Vagina (tissue), 2 donors: ENCODE results near the gene KIF1B. TPM values are rescaled to one million over a fixed set of nuclear protein-coding genes. Genes with fewer than 3 reads are reported as not detected.

Source experiments
- DNase-seq, 2 donors: peaks; one replicate each; pipeline ENCODE4 v3.0.0-alpha.2; 2017; ENCODE audit errors: extremely low spot score in 2 of 2
- H3K27ac ChIP-seq: fragments of 200-600 bp; sonication (generic); one replicate; pipeline ENCODE4 v1.5.1; 2019
- H3K27me3 ChIP-seq: fragments of 200-600 bp; sonication (generic); one replicate; pipeline ENCODE4 v1.5.1; 2019
- H3K36me3 ChIP-seq, 2 donors: fragments of 200-600 bp; sonication (generic); one replicate each; pipeline ENCODE4 v1.5.1; 2017 to 2019
- H3K4me1 ChIP-seq: fragments of 200-600 bp; sonication (generic); one replicate; pipeline ENCODE4 v1.5.1; 2019
- H3K4me3 ChIP-seq, 2 donors: fragments of 200-600 bp; sonication (generic); 1 replicate in 1 of 2; 2 replicates in 1 of 2; pipeline ENCODE4 v1.5.1; 2016 to 2019
- H3K9me3 ChIP-seq: fragments of 200-600 bp; sonication (generic); one replicate; pipeline ENCODE4 v1.5.1; 2019
- POLR2A ChIP-seq, 2 donors: fragments of 450-650 bp; IDR thresholded peaks; one replicate each; pipeline ENCODE4 v1.6.1; 2017; ENCODE audit warnings: antibody characterized with exemption in 2 of 2, mild to moderate bottlenecking in 2 of 2, moderate library complexity in 2 of 2
- POLR2AphosphoS5 ChIP-seq, 2 donors: sonication (generic); formaldehyde crosslinking; IDR thresholded peaks; one replicate each; pipeline ENCODE4 v1.9.0; 2017; ENCODE audit warnings: antibody characterized with exemption in 2 of 2, mild to moderate bottlenecking in 2 of 2, low read depth in 1 of 2; ENCODE audit not compliant: insufficient read depth in 1 of 2
- intact Hi-C: fragments of 100-400 bp; cut with DNase I; formaldehyde crosslinking; loops from one replicate; pipeline ENCODE4 v1.15.1; 2023
- total RNA-seq: library from RNA; depleted of rRNA; stranded (reverse); fragments of >200 nt; gene quantifications from one replicate; pipeline ENCODE4 v1.2.3, GENCODE V29; 2016
- TF ChIP-seq, protein P1 (sequence below), 3 experiments: fragments of 450-650 bp in 2 of 3; fragments of 200-600 bp in 1 of 3; sonication (generic) in 1 of 3; IDR thresholded peaks; one replicate each; pipeline ENCODE4 v1.5.1; 2017 to 2019; ENCODE audit warnings: antibody characterized with exemption in 3 of 3, mild to moderate bottlenecking in 2 of 3, moderate library complexity in 2 of 3

Gene KIF1B
- total RNA-seq, 1 donor from 2014 or later: 45.4 TPM

DNA sequence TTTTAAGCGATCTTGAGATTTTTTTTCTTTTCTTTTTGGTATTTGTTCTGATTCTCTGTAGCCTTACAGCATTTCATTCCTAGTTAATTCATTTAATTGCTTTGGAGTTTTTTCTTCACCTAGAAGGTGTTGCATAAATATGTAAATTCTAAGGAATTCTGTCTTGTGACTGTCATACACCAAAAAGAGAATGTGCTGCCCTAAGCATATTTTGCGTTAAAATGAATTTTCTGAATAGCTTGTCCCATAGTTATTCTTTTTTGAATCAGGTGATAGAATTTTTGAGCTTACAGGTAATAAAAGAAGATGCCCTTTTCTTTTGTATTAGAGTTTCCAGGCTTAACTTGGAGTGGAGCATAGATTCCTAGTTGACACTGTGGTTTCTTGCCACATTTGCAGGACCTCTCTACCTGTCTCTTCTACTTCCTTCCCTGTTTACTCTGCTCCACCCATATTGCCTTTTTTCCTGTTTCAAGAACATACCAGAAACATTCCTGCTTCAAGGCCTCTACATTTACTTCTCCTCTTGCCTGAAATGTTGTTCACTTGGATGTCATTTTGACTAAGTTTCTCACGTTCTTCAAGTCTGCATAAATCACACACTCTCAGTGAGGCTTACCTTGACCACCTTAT, 53.2 kb downstream of the KIF1B start:
- Histone ChIP-seq H3K9me3 (no peaks in the 10 kb centered on the region), H3K27ac (no peak overlapping the region), H3K36me3 (peaks cover 0 to 60% of the 10 kb centered on the region in 2 donors), H3K4me1 (no peaks in the 10 kb centered on the region), H3K4me3 (no peak overlapping the region), H3K27me3 (no peaks in the 10 kb centered on the region)
- DNase-seq: no peak
- TF ChIP-seq, protein P1, sequence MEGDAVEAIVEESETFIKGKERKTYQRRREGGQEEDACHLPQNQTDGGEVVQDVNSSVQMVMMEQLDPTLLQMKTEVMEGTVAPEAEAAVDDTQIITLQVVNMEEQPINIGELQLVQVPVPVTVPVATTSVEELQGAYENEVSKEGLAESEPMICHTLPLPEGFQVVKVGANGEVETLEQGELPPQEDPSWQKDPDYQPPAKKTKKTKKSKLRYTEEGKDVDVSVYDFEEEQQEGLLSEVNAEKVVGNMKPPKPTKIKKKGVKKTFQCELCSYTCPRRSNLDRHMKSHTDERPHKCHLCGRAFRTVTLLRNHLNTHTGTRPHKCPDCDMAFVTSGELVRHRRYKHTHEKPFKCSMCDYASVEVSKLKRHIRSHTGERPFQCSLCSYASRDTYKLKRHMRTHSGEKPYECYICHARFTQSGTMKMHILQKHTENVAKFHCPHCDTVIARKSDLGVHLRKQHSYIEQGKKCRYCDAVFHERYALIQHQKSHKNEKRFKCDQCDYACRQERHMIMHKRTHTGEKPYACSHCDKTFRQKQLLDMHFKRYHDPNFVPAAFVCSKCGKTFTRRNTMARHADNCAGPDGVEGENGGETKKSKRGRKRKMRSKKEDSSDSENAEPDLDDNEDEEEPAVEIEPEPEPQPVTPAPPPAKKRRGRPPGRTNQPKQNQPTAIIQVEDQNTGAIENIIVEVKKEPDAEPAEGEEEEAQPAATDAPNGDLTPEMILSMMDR (IDR thresholded peaks at IDR 0.05): no peak
- TF ChIP-seq POLR2AphosphoS5 (IDR thresholded peaks at IDR 0.05; ENCODE audit: insufficient read depth in 1 of 2, low read depth in 1 of 2): no peak
- TF ChIP-seq POLR2A (IDR thresholded peaks at IDR 0.05): no peak
- intact Hi-C loops: no loop called here

DNA sequence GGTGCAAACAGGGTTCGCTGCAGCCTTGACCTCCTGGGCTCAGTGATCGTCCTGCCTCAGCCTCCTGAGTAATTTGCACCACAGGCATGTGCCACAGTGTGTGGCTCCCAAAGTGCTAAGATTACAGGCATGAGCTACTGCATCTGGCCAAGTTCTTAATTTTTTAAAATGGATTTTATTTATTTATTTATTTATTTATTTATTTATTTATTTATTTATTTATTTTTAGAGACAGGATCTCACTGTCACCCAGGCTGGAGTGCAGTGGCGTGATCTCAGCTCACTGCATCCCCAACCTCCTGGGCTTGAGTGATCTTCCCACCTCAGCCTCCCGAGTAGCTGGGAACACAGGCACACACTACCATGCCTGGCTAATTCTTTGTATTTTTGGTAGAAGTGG, 54.7 kb downstream of the KIF1B start:
- H3K27me3 ChIP-seq: no peaks in the 10 kb centered on the region
- no peak for DNase-seq
- H3K4me3 ChIP-seq: no peak overlapping the region
- no peaks in the 10 kb centered on the region for H3K4me1 ChIP-seq
- H3K36me3 ChIP-seq: peaks cover 0 to 62% of the 10 kb centered on the region in 2 donors
- no peaks in the 10 kb centered on the region for H3K9me3 ChIP-seq
- intact Hi-C loops: no loop called here
- no peak overlapping the region for H3K27ac ChIP-seq
- TF ChIP-seq, protein P1 (IDR thresholded peaks at IDR 0.05): no peak
- no peak for TF ChIP-seq POLR2A (IDR thresholded peaks at IDR 0.05)
- TF ChIP-seq POLR2AphosphoS5 (IDR thresholded peaks at IDR 0.05; ENCODE audit: insufficient read depth in 1 of 2, low read depth in 1 of 2): no peak

DNA sequence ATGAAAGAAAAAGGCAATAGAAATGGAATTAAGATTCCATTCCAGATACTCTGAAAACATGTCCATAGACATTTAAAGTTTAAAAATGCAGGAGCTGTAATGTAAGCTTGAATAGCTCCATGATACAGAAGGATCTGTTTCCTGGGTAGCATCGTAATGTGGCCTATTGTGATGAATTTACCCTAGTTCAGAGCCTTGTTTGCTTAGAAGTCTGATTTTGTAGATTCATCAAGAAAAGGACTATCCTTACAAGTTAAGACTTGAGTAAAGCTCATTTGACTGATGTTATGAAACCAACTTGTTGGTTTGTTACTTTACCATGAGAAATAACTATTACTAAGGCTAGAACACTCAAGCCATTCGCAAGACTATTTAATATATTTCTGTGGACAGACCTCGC, 55.5 kb downstream of the KIF1B start:
- H3K4me1 ChIP-seq: no peaks in the 10 kb centered on the region
- no peak overlapping the region for H3K27ac ChIP-seq
- H3K36me3 ChIP-seq: peaks cover 0 to 56% of the 10 kb centered on the region in 2 donors
- intact Hi-C loops: no loop called here
- TF ChIP-seq, protein P1 (IDR thresholded peaks at IDR 0.05): no peak
- TF ChIP-seq POLR2A (IDR thresholded peaks at IDR 0.05) (no peak), POLR2AphosphoS5 (IDR thresholded peaks at IDR 0.05; ENCODE audit: insufficient read depth in 1 of 2, low read depth in 1 of 2) (no peak)
- DNase-seq: no peak
- no peak overlapping the region for H3K4me3 ChIP-seq
- no peaks in the 10 kb centered on the region for H3K27me3 ChIP-seq
- no peaks in the 10 kb centered on the region for H3K9me3 ChIP-seq

DNA sequence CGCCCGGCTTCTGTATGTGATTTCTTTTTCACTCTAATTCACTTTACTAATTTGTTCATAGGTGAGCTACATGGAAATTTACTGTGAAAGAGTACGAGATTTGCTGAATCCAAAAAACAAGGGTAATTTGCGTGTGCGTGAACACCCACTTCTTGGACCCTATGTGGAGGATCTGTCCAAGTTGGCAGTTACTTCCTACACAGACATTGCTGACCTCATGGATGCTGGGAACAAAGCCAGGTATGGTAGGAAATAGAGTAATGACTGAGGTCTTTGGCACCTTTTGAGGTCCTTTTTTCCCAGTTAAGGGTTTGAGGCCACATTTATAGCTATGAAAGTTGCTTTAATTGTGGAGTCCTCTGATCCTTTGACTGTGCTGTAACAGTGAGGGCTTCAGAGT, 56.9 kb downstream of the KIF1B start:
- Histone ChIP-seq H3K4me1 (no peaks in the 10 kb centered on the region), H3K36me3 (peaks cover 0 to 63% of the 10 kb centered on the region in 2 donors), H3K9me3 (no peaks in the 10 kb centered on the region), H3K27ac (no peak overlapping the region), H3K4me3 (no peak overlapping the region), H3K27me3 (no peaks in the 10 kb centered on the region)
- DNase-seq: no peak
- no peak for TF ChIP-seq POLR2A (IDR thresholded peaks at IDR 0.05)
- TF ChIP-seq, protein P1 (IDR thresholded peaks at IDR 0.05): no peak
- TF ChIP-seq POLR2AphosphoS5 (IDR thresholded peaks at IDR 0.05; ENCODE audit: insufficient read depth in 1 of 2, low read depth in 1 of 2): no peak
- intact Hi-C loops: no loop called here

DNA sequence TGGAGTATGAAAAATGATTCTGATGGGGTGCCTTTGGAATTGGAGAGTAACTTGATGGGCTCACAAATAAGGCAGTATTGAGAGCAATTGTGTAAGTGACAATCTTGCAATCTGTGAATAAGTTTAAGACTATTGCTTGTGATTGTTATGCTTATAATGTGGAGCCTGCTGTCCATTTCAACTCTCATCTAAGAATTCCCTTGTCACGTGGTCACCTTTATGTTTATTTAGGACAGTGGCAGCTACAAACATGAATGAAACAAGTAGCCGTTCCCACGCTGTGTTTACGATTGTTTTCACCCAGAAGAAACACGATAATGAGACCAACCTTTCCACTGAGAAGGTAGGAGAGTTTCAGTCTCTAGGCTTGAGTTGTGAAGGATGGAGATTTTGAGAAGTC, 57.6 kb downstream of the KIF1B start:
- Histone ChIP-seq H3K9me3 (no peaks in the 10 kb centered on the region), H3K27ac (no peak overlapping the region), H3K36me3 (peaks cover 0 to 57% of the 10 kb centered on the region in 2 donors), H3K4me3 (no peak overlapping the region), H3K27me3 (no peaks in the 10 kb centered on the region), H3K4me1 (no peaks in the 10 kb centered on the region)
- DNase-seq: no peak
- TF ChIP-seq POLR2AphosphoS5 (IDR thresholded peaks at IDR 0.05; ENCODE audit: insufficient read depth in 1 of 2, low read depth in 1 of 2) (no peak), POLR2A (IDR thresholded peaks at IDR 0.05) (no peak)
- intact Hi-C loops: no loop called here
